KMS-11 (cell line): ENCODE data around the gene RNH1.

ENCODE experiments used
- H2AFZ ChIP-seq: fragments of 200-600 bp; sonication (generic); 2 replicates; pipeline ENCODE4 v1.6.1; 2016; ENCODE audit warnings: antibody characterized with exemption, mixed run types, low read depth
- H3K27ac ChIP-seq: fragments of 200-600 bp; sonication (generic); 2 replicates; pipeline ENCODE4 v1.6.1; 2016; ENCODE audit warnings: mild to moderate bottlenecking, mixed run types
- H3K27me3 ChIP-seq: fragments of 200-600 bp; sonication (generic); 2 replicates; pipeline ENCODE4 v1.6.1; 2017; ENCODE audit warnings: mild to moderate bottlenecking, low read depth, mixed run types, moderate library complexity; ENCODE audit not compliant: insufficient read depth
- H3K36me3 ChIP-seq: fragments of 200-600 bp; sonication (generic); 2 replicates; pipeline ENCODE4 v1.6.1; 2017; ENCODE audit warnings: mild to moderate bottlenecking, mixed run types; ENCODE audit not compliant: insufficient read depth
- H3K4me1 ChIP-seq: fragments of 200-600 bp; sonication (generic); 2 replicates; pipeline ENCODE4 v1.6.1; 2016; ENCODE audit warnings: mild to moderate bottlenecking, low read depth, mixed run types; ENCODE audit not compliant: poor library complexity, severe bottlenecking
- H3K4me2 ChIP-seq: fragments of 200-600 bp; sonication (generic); 2 replicates; pipeline ENCODE4 v1.7.0; 2016; ENCODE audit warnings: mild to moderate bottlenecking, mixed run types
- H3K4me3 ChIP-seq: fragments of 200-600 bp; sonication (generic); IDR thresholded peaks from 2 replicates; pipeline ENCODE4 v1.6.1; 2017; ENCODE audit warnings: low read depth, low read length, mixed read lengths; ENCODE audit not compliant: insufficient read depth
- H3K79me2 ChIP-seq: fragments of 200-600 bp; sonication (generic); 2 replicates; pipeline ENCODE4 v1.6.1; 2016; ENCODE audit warnings: low read depth, mixed run types; ENCODE audit not compliant: insufficient read depth
- H3K9ac ChIP-seq: fragments of 200-600 bp; sonication (generic); 2 replicates; pipeline ENCODE4 v1.6.1; 2016; ENCODE audit warnings: mild to moderate bottlenecking, mixed run types
- H4K20me1 ChIP-seq: fragments of 200-600 bp; sonication (generic); 2 replicates; pipeline ENCODE4 v1.6.1; 2016; ENCODE audit warnings: mild to moderate bottlenecking, mixed run types; ENCODE audit not compliant: insufficient read depth
- TF ChIP-seq, protein P1 (sequence below): fragments of 200-600 bp; sonication (generic); conservative IDR thresholded peaks from 2 replicates; pipeline ENCODE4 v1.6.1; 2017; ENCODE audit warnings: low read depth, mild to moderate bottlenecking, antibody characterized with exemption, low read length, moderate library complexity, mixed read lengths

The RNH1 gene

DNA sequence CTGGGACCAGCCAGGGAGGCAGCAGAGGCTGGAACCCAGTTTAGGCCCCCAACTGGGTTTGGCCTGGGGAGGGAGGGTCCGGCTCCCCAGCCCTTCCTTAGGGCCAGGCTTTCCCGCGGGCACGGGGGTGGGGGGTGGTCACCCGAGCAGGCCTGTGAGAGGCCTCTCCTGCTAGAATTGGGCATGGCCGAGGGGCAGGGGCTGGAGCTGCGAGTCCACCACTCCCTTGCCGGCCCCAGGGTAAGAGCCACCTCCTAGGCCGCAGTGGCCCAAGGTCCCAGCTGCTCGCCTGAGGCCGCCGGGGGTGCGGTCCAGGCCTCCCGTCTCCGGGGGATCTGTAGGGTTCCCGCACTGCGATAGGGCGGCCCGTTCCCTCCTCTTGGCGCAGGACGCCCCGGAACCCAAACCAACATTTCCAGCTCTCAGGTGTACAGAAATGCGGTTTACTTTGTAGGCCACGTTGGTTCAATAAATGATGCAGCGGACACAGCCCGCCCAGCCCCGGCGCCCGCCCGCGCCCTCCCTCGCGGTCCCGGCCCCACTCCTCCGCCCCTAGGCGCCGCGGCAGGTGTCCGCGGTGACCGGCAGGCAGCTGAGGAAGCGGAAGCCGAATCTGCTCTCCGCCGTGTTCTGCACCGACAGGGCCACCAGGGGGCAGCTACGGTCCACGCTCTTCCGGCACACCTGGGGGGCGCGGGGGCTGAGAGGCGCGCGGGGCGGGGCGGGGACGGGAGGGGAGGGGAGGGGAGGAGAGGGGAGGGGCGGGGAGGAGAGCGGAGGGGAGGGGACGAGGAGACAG lies 47.6 kb upstream of the RNH1 start:
- peak overlapping the region; percentile 80 for H3K4me2 ChIP-seq
- TF ChIP-seq, protein P1, sequence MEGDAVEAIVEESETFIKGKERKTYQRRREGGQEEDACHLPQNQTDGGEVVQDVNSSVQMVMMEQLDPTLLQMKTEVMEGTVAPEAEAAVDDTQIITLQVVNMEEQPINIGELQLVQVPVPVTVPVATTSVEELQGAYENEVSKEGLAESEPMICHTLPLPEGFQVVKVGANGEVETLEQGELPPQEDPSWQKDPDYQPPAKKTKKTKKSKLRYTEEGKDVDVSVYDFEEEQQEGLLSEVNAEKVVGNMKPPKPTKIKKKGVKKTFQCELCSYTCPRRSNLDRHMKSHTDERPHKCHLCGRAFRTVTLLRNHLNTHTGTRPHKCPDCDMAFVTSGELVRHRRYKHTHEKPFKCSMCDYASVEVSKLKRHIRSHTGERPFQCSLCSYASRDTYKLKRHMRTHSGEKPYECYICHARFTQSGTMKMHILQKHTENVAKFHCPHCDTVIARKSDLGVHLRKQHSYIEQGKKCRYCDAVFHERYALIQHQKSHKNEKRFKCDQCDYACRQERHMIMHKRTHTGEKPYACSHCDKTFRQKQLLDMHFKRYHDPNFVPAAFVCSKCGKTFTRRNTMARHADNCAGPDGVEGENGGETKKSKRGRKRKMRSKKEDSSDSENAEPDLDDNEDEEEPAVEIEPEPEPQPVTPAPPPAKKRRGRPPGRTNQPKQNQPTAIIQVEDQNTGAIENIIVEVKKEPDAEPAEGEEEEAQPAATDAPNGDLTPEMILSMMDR: peak; percentile 34
- H3K79me2 ChIP-seq: no peaks in the 10 kb centered on the region
- H3K9ac ChIP-seq: peak overlapping the region; percentile 41; the same call in 1 of the 2 replicates
- no peak overlapping the region for H3K4me3 ChIP-seq
- H4K20me1 ChIP-seq: no peaks in the 10 kb centered on the region
- peaks cover 9% of the 10 kb centered on the region for H3K4me1 ChIP-seq
- H2AFZ ChIP-seq: peak overlapping the region; percentile 67
- no peaks in the 10 kb centered on the region for H3K36me3 ChIP-seq
- H3K27me3 ChIP-seq: no peaks in the 10 kb centered on the region; the same call in 1 of the 2 replicates
- no peak overlapping the region for H3K27ac ChIP-seq

DNA sequence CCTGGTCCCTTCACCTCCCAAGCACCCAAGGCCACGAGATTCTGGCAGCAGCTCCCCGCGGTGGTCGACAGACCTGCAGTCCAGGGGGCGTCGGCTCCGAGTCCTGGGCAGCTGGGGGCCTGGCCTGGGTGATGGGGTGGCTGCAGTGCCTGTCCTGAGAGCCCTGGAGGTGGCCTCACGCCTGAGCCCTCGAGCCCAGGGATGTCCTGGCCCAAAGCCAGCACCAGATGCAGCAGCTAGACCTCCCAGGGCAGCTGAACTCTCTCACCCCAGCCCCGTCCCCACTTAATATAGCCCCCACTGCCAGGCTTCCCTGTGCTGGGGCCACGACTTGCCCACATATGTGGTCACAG lies 46.9 kb upstream of the RNH1 start:
- Histone ChIP-seq H3K4me3 (no peak overlapping the region), H3K79me2 (no peaks in the 10 kb centered on the region), H4K20me1 (no peaks in the 10 kb centered on the region), H3K9ac (no peak overlapping the region), H3K4me2 (no peak overlapping the region; the same call in 1 of the 2 replicates), H2AFZ (no peak overlapping the region), H3K4me1 (peaks cover 8% of the 10 kb centered on the region), H3K36me3 (no peaks in the 10 kb centered on the region), H3K27me3 (no peaks in the 10 kb centered on the region; the same call in 1 of the 2 replicates), H3K27ac (no peak overlapping the region)
- TF ChIP-seq, protein P1: no peak

DNA sequence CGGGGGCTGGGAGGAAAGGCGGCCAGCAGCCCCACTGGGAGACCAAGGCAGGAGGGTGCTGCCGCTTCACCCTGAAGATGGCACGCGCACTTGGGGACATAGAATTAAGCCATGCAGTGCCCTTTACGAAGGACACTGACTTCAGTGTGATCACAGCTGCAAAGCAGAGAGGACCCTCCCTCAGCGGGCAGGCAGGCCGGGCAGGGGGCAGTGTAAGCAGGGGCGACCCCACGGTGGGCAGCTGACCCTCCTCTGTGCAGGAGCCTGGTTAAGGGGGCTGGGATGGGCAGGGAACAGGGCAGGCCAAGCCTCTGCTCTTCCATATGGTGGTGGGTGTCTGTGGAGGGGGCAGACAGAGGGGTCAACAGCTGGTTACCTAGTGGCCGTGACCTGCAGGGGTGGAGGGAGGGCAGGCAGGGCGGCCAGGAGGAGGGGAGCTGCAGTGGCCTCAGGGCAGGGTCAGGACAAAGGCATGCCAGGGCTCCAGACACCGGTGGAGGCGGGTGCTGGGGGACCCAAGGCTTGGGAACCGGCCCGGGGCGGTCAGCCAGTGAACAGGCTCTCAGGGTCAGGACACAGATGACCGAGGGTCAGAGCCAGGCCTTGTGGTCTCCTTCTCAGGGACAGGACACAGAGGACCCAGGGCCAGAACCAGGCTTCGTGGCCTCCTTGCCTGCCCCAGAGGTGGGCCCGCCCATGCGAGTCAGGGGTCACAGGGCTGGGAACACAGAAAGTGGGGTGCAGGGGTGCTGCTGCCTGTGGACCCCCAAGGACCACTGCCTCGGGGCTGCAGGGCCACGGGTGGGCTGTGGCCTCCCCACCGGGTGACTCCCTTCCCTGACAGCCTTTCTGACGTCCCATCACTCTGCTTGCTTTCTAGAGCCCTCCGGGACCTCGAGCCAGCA lies 46.3 kb upstream of the RNH1 start:
- no peaks in the 10 kb centered on the region for H3K79me2 ChIP-seq
- H3K4me1 ChIP-seq: peaks cover 8% of the 10 kb centered on the region
- H3K27me3 ChIP-seq: no peaks in the 10 kb centered on the region; the same call in 1 of the 2 replicates
- H3K4me2 ChIP-seq: no peak overlapping the region
- no peaks in the 10 kb centered on the region for H4K20me1 ChIP-seq
- TF ChIP-seq, protein P1: no peak
- no peaks in the 10 kb centered on the region for H3K36me3 ChIP-seq
- no peak overlapping the region for H2AFZ ChIP-seq
- H3K9ac ChIP-seq: no peak overlapping the region
- H3K27ac ChIP-seq: no peak overlapping the region
- H3K4me3 ChIP-seq: no peak overlapping the region

DNA sequence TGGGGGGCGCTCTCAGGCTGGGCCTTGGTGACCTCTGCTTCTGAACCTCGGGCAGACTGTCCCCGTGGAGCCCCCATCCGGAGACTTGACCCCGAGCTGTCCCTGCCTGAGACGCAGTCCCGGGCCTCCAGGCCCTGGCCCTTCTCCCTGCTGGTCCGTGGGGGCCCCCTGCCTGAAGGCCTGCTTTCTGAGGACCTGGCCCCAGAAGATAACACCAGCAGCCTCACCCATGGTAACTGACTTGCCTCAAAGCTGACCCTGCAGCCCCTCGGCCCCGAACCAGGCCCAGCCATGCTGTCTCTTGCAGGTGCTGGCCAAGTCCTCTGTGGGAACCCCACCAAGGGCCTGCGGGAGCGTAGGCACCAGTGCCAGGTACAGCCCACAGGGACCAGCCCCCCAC lies 44.6 kb upstream of the RNH1 start:
- TF ChIP-seq, protein P1: no peak
- no peak overlapping the region for H3K27ac ChIP-seq
- H3K4me2 ChIP-seq: no peak overlapping the region
- peaks cover 8% of the 10 kb centered on the region for H3K4me1 ChIP-seq
- H3K79me2 ChIP-seq: no peaks in the 10 kb centered on the region
- H3K36me3 ChIP-seq: no peaks in the 10 kb centered on the region
- H3K4me3 ChIP-seq: no peak overlapping the region
- H4K20me1 ChIP-seq: no peaks in the 10 kb centered on the region
- no peaks in the 10 kb centered on the region for H3K27me3 ChIP-seq
- no peak overlapping the region for H2AFZ ChIP-seq
- no peak overlapping the region for H3K9ac ChIP-seq
